M059J (cell line): ENCODE results near the gene ZMYND8. TPM values are rescaled to one million over a fixed set of nuclear protein-coding genes. Genes with fewer than 3 reads are reported as not detected.

Experiments
- DNase-seq: peaks from one replicate; pipeline ENCODE4 v3.0.0-alpha.2; 2012; ENCODE audit warnings: low read depth
- total RNA-seq: library from RNA; depleted of rRNA; stranded (reverse); fragments of >200 nt; shearing (Covaris generic); gene quantifications from 2 replicates; pipeline ENCODE4 v1.2.3, GENCODE V29; 2014

ZMYND8 gene
- total RNA-seq, 1 experiment from 2014 or later = 49.6 TPM

DNA sequence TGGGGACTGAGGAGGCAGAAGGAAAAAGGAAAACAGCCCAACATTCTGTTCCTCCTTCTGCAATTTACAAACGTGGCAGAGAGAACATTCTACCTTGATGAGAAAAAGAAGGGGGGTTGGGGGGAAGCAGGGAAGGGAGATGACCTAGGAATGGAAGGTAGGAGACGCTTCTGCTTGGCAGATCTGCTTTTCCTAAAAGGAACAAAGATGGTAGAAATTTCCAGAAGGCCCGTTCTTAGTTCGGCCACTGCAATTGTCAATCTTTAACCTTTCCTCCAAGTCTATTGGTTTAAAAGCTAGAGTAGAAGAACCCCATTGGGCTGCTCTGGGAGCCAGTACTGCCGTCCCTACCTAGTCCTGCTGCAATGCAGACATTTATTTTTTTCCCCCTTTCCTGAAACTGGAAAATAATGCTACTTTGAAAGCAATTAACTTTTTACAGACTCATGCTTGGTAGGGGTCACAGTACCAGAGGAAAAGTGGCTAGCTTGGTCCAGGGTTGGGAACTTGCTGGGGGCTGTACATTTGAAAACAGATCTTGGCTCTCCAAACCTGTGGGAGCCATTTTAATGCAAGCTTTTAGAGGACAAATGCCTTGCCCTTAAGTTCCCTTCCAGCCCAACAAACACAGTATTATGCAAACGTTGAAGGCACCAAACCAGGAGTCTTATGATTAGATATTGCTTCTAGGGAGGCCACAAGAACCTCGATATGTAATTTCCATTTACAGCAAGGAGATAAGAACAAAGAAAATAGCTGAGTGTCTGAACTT, 2.6 kb downstream of the ZMYND8 start:
- peak; percentile 49 for DNase-seq

DNA sequence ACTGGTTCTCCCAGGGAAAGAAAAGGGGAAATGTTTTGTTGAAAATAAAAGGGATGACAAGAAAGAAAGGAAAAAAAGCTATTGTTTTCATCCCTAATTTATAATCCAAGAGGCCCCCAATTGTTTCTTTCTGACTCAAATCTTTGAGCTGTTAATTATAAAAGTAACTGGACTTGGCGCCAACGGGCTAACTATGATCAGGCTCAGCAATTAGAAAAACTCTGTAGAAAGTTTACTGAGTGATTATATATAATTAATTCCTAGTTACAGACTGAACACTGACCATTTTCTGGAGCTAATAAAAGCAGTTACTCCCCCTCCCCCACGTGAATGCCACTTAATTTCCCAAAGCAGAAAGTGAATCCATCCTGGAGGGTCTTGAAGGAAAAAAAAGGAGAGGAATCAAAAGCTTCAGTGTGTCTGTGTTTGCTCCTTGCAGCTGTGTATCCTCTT, 3.2 kb downstream of the ZMYND8 start:
- DNase-seq = no peak

DNA sequence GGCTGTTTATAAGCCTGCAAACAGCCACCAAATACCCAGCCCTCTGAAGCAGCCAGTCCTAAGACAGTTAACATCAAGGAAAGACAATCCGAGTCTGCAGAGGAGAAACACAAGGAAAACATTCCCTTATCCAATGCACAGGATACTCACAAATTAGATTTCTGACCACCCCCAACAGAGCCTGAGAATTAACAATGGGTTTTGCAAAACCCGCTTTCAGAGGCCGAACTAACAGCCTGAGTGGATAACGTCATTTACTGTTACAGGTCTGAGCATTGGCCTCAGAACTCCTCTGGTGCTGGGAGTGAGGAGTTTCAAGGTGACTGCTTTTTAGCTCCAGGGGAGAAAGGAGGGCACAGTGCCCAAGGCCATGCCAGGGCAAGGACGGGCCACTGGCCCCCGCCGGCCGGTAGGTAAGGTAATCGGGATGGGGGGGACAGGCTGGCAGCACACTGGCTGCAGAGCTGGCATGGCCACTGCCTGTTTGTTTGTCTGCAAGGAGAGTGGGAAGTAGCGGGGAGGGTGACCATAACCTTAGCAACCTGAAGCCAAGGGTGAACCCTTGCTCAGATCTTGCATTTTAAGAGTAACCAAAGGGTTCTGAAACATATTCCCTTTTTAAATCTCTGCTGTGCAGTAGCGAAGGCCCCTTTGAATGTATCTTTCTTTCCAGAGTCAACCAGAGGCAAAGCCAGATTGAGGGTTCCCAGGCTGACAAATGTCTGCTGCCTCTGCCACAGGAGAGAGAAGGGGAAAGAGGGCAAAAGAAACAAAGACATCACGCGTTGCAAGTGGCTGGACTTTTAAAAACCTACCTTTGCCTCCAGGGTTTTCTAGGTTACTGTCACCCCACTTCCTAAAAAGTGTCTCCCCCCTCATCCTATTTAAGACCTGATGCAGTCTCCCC, 3.9 kb downstream of the ZMYND8 start:
- DNase-seq = peak; percentile 90

DNA sequence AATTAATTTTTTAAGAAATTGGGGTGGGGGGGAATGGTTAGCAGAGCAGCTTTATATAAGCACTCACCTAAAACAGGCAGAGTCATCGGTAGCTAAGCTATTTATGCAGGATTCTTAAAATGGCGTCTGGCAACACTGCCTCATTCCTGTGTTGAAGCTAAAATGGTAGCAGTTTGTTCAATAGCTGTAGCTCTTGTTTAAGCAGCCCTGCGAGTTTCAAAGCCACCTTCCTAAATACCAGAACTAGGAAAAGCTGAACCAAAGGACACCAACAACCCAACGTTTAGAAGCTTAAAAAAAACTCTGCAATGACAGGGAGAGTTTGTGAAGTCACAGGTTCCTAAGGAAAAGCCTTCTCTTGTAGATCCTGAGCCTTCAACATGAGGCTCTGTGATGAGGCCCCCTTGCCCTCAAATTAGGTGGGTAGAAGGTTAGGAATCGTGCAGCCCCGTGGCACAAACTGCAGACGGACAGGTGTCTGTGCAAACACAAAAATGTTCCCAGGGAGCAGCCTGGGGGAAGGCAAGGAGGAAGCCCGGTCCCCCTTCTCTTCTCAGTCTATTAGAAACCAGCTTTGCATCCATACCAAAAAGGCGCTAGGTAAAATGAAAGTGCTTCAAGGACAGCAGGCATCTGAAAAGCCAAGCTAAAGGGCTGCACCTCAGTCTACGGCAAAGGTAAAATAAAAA, 4.7 kb downstream of the ZMYND8 start:
- DNase-seq = peak; percentile 64

DNA sequence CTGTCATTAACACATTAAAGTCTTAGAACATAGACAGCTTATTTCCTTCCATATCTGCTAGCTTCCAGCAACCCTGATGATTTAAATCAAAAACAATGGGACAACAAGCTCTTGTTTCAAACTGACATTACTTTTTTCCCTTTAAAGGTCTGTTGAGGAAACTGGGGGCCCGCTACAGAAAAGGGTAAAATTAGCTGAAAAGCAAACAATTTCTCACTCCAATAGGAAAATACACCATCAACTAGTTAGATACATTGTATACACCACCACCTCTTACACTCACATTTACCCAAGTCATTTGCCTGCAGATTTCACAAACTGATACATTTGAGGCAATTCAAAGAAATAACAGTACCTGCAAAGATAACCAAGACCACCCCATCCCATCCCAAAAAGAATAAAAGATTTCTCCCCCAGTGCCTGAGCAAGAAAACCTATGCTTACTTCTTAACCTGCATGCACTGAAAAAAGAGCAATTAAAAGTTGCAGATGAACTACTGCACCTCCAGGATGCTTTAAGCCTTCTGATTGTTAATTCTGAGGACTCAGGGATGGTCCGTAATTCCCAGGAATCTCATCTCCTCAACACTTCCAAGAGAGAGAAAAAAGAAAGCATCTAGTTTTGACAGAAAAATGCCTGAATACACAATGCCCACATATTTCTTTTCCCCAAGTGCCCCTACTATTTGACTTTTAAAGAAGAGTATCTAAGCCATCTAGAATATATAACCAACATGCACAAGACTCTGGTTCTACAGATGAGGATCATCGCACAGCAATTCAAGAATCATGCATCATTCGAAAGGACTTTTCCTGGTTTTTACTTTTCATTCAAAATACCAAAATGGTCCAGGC, 5.6 kb downstream of the ZMYND8 start:
- DNase-seq = no peak

DNA sequence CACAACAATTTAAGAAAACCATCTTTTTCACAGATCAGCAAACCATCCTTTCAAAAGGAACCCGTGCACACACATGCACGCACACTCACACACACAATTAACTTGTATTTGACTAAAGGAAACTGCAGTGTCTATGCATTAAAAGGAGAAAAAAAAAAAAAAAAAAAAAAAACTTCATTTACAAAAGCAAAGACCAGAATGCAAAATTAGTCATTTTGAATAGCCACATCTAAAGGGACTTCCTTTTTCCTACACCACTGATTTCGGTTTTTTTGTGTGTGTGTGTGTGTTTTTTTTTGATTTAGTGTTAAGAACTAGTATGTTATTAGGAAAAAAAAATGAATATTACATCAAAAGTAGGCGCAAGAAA, 6.3 kb downstream of the ZMYND8 start:
- no peak for DNase-seq

DNA sequence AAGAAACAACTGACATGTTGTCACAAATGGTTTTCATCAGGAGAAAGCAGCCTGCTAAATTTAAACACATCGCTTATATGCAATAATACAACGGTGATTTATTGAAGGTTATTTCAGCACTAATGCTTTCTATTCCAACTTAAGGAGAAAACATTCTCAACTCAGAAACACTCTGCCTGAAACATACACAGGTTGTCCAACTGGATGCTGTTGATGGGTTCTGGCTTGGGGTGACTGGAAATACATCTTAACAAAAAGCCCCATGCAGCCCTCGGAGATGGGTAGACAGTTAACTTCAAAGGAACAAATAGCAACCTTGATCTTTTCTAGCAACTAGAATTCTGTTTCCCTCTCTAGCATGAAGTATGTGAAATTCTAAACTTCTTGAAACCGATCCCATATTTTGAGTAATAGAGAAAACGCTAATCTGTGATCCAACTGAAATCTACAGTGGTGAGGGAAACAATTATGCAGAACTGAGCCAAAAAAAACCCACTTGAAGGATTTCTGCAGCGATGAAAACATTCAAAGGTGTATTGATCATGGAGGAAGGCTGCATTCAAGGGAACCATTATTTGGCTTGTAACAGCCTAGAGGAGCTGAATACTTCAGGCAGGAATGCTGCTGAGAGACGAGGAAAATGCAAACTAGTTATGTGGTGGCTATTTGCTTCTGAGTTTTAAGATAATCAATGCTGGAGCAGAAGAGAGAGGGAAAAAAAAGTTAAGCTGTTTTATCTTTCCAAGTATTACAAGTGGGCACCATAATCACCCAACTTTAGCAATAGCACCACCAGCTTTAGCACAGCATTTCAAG, 6.9 kb downstream of the ZMYND8 start:
- DNase-seq = no peak

DNA sequence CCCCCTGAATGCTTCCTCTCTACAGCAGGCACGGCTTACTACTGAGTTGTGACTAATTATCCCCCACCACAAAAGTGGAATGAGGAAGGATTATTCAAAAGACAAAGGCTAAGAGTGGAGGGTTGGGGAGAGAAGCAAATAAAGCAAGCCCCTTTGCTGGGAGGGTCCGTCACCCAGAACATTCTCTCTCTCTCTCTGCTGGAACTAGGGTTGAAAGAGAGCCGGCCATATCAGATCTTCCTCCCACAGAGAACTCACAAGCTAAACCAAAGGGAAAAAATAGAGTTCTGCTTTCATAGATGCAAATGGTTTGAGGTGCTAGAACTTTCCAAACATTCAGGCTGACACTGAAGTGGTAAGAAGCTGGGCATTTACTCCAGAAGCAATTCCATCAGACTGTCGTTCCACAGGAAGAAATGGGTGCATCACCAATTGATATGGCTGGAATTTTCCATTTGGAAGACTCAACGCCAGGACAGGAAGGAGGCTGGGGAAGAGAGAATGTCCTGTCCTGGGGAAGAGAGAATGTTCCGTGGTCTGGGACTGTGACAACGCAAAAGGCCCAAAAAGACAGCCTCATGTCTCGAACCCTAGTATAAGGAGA, 7.9 kb downstream of the ZMYND8 start:
- no peak for DNase-seq

DNA sequence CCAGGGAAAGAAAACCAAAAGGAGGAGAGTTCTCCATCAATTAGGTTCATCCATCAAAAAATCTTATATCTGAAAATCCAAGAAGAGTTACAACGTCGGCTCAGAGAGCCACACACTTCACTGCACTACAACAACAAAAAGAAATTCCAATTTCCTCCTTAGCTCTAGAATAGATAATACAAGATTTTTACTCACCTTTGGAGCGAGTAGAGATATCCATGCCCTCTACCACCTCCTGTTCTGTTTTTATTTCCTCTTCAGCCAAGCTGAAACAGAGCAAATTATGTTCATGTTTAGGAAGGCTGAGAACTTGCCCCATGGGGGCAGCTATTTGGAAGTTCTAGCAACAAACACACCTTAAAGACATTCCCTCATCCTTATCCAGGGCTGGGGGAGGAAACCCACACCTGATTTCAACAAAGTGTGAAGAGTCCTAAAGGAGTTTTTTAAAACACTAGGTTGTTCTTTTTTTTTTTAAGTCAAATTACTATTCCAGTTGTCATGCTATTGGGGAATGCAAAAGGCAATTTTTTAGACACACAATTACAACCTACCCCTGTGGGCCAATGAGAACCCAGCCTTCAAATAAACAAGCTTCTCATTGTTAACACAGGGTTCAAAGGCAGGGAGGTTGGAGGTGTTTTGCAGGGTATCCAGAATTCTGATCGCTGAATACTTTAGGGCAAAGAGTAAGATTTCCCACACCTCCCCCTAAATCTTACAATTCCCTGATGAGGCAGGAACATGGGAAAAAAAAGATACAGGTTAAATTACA, 8.7 kb downstream of the ZMYND8 start:
- DNase-seq = no peak

DNA sequence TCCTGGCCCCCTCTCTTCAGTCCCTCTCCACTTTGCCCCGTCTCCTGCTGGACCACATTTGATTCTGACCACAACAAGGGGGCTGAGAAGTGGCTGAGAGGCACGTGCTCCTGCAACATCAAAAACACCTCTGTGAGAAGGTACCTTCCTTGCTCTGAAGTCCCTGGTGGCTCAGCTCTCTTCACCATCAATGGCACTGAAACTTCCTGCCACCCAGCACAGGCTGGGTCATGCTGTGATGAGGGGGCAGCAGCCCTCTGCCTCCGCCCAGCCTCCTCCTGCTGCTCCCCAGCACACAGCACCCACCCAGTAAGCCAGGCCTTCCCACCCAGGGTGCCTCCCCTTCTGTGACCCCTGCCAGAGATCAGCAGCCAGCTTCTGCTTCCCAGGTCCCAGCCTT, 10.3 kb downstream of the ZMYND8 start:
- DNase-seq = no peak

DNA sequence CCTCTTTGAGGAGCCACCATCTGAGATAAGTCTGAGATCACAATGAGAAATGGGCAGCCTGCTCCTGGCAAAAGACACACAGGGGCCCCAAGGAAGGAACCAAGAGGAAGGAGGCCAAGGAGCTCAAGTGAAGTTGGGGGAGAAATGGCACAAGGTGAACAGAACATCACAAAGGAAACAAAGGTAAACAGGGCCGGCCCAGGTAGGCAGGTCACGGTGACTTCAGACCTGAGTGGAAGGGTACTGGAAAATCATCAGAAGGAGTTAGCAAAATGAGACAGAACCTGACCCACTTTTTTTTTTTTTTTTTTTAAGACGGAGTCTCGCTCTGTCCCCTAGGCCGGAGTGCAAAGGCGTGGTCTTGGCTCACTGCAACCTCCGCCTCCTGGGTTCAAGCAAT, 11.3 kb downstream of the ZMYND8 start:
- no peak for DNase-seq

DNA sequence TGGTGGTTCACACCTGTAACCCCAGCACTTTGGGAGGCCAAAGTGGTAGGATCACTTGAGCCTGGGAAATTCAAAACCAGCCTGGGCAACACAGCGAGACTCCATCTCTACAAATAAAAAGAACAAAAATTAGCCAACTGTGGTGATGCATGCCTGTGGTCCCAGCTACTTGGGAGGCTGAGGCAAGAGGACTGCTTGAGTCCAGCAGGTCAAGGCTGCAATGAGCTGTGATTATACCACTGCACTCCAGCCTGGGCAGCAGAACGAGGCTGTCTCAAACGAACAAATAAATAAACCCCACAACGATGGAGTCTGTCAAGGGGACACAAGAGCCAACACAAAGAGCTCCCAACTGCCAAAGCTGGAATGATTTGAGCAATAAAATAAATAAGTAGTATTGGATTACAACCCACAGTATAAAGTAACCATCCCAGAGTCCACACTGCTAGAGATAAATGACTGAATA, 13.5 kb downstream of the ZMYND8 start:
- DNase-seq = peak; percentile 69

DNA sequence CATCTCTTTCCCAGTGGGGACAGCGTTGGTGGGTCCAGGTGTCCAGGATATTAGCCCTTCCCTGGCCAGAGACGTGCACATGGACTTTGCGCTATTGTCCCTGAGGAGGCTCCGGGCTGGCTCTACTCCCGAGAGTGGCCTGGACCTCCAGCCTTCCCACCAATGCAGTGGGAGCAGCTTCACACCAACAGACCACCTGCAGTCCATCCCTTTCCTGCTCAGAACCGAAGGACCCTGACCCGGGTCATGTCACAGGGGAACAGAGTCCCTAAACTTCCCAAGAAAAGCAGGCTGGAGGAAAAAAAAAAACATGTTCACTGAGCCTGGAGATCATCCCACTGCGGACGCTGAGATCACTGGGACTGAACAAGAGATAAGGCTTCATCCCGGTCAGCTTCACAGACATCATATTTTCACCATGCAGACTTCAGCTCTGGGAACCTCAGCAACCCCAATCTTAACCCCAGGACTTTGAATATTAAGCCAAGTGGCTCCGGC, 18.3 kb downstream of the ZMYND8 start:
- DNase-seq = no peak

DNA sequence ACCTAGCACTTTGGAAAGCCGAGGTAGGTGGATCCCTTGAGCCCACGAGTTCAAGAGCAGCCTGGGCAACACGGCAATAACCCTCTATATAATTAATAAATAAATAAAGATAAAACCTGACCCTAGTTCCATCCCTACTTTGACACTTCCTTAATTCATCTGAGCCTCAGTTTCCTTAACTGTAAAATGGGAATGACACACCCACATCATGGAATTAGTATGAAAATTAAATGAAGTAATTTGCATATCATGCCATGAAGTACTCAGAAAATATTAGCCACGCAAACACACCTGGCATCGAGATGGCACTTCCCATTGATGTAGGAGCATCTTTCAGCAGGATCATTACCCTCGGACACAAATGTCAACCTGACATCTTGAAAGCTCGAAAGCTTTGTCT, 19.1 kb downstream of the ZMYND8 start:
- no peak for DNase-seq

DNA sequence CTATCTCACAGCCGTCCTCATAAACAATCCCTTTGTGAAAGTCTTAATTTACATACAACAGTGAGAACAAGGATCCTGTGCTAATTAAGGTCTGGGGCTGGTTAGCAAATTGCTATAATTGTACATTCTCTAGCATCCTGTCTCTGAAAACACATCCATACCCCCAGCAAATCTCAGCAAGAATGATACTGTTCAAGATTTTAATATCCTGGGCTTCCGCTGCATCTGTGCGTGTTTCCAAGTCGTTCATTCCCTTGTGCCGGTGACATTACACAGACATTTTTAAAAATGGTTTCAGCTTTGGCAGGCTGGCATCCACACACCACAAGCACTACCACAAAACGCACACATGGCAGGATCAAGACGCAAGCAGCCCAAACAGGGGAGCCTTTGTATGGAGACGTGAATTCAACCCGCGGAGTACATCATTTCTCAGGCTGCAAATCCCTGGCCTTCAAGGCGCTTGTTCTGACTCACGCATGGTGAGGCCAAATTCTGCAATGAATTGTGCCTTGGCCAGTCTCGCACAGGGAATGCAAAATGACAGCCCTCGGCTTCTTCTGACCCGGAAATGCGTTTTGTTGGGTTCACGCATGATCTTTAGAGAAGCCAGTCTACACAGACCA, 20.3 kb downstream of the ZMYND8 start:
- peak; percentile 97 for DNase-seq

DNA sequence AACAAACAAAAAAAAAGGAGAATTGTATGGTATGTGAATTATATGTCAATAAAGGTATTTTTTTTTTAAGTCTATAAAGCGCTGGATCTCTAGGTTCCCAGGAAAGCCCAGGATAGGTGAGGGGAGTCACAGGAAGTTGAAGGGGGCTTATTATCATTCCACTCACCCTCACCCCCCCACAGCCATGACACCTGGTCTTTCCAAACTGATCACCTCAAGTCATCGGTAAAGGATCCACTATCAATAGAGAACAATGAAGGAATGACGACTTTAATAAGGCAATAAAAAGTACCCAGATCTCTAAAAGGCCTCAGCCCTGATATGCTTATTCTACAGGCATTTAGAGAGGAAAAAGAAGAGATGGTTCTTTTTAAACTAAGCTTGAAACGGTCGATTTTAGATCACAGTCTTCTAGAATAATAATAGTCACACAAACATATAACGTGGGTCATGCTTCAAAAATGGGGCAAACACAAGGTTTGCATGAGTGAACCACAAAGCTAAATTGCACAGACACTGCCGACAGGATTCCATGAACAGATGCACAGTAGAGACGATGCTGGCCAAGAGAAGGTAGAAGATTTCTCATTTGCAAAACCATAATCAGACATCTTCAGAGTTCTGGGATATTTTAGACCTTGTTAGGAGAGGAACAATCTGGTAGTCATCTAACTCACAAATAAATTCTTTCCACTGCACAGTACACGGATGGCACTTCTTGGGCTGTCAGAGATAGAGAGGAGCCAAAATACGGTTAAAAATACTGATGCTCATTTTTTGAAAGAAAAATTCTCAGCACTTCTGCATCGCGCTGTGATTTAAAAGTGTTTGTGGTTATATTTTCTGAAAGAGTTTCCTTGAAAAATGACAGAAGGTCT, 21.0 kb downstream of the ZMYND8 start:
- no peak for DNase-seq

DNA sequence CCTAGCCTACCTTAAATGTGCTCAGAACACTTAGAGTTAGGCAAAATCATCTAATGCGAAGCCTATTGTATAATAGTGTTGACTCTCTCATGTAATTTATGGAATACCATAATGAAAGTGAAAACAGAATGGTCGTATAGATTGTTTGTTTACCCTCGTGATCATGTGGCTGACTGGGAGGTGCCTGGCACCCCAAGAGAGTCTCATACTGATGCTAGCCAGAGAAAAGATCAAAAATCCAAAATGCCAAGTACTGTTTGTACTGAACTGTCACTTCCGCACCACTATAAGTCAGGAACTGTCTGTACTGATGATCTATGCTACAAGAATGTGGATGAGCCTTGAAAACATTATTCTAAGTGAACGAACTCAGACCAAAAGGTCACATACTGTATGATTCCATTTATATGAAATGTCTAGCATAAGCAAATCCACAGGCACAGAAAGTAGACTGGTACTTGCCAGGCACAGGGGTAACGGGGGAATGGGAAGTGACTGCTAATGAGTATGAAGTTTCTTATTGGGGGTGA, 22.4 kb downstream of the ZMYND8 start:
- peak; percentile 99 for DNase-seq
